Activated gamma-delta T cell treated with Interleukin-2 at 50 U/mL for 16 hours (primary cell): ENCODE data around the gene NSUN7.

Experiments used
- DNase-seq: peaks from one replicate; pipeline ENCODE4 v3.0.0-alpha.2; 2020

NSUN7 gene

GRCh38 chr4:40825014-40825838, 75.5 kb downstream of the NSUN7 start:
- DNase-seq: no peak

- DNase-seq: no peak
Observed at GRCh38 chr4:40826821-40827220, 77.1 kb downstream of the NSUN7 start.

- DNase-seq: no peak
Observed at GRCh38 chr4:40827758-40828157, 78.0 kb downstream of the NSUN7 start.

GRCh38 chr4:40828661-40829060, 78.9 kb downstream of the NSUN7 start:
- no peak for DNase-seq

GRCh38 chr4:40829586-40829985, 79.8 kb downstream of the NSUN7 start:
- no peak for DNase-seq

GRCh38 chr4:40831146-40831907, 81.6 kb downstream of the NSUN7 start:
- DNase-seq: no peak

GRCh38 chr4:40832175-40832574, 82.4 kb downstream of the NSUN7 start:
- DNase-seq: no peak

GRCh38 chr4:40833212-40833611, 83.5 kb downstream of the NSUN7 start:
- DNase-seq: no peak

GRCh38 chr4:40837094-40837870, 87.5 kb downstream of the NSUN7 start:
- no peak for DNase-seq

GRCh38 chr4:40838742-40839141, 89.0 kb downstream of the NSUN7 start:
- DNase-seq: no peak

GRCh38 chr4:40840255-40840984, 90.7 kb downstream of the NSUN7 start:
- DNase-seq: no peak

GRCh38 chr4:40840985-40841571, 91.3 kb downstream of the NSUN7 start:
- DNase-seq: peak; percentile 44

GRCh38 chr4:40842318-40842717, 92.6 kb downstream of the NSUN7 start:
- no peak for DNase-seq

- no peak for DNase-seq
Observed at GRCh38 chr4:40842725-40843423, 93.1 kb downstream of the NSUN7 start.

- no peak for DNase-seq
Observed at GRCh38 chr4:40843696-40844095, 93.9 kb downstream of the NSUN7 start.

- DNase-seq: no peak
Observed at GRCh38 chr4:40844261-40844660, 94.5 kb downstream of the NSUN7 start.

- DNase-seq: no peak
Observed at GRCh38 chr4:40845154-40845835, 95.5 kb downstream of the NSUN7 start.

- no peak for DNase-seq
Observed at GRCh38 chr4:40846532-40846931, 96.8 kb downstream of the NSUN7 start.

- no peak for DNase-seq
Observed at GRCh38 chr4:40848251-40848650, 98.5 kb downstream of the NSUN7 start.

- DNase-seq: no peak
Observed at GRCh38 chr4:40848940-40849339, 99.2 kb downstream of the NSUN7 start.

GRCh38 chr4:40850496-40850895, 100.7 kb downstream of the NSUN7 start:
- DNase-seq: no peak
